MM.1S (cell line): ENCODE measurements around the gene KIRREL2.

Experiments
- CTCF ChIP-seq: fragments of 300-600 bp; sonication (generic); IDR thresholded peaks from 2 replicates; pipeline ENCODE4 v1.5.1; 2016; ENCODE audit warnings: antibody characterized with exemption, low read length, mixed read lengths
- EZH2 ChIP-seq: fragments of 300-600 bp; sonication (generic); optimal IDR thresholded peaks from 2 replicates; pipeline ENCODE3; 2017; ENCODE audit warnings: low read depth, mild to moderate bottlenecking, antibody characterized with exemption, low read length, mixed read lengths
- EZH2phosphoT487 ChIP-seq: fragments of 300-600 bp; sonication (generic); IDR thresholded peaks from 2 replicates; pipeline ENCODE4 v1.6.1; 2018; ENCODE audit warnings: antibody characterized with exemption, low read length

DNA sequence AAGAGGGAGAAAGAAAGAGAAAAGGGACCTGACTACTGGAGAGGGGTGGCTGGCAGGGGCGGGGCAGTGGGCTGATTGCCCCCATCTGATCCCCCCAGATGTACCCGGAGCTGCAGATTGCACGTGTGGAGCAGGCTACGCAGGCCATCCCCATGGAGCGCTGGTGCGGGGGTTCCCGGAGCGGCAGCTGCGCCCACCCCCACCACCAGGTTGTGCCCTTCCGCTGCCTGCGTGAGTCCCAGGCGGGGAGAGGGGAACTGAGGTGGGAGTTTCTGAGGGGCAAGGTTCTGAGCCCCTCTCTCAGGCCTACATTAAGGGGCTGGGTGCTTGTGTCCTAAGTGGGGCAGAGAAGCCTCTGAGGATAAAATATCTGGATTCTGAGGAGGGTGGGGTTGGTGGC is 14.1 kb downstream of the KIRREL2 start:
- TF ChIP-seq CTCF (no peak), EZH2 (no peak), EZH2phosphoT487 (no peak)
